ENCODE measurements around the gene LRRC3C. TPM values are rescaled to one million over a fixed set of nuclear protein-coding genes. Genes with fewer than 3 reads are reported as not detected.

LRRC3C gene
- total and polyA plus RNA-seq, 10 donors = 0.08 TPM; not detected in 9

- intact Hi-C loops (cut with DNase I; ENCODE audit: low total_unique reads) = no loop called here
- 29 to 40% (median 39%) methylated on average over 17 of the region's 17 CpGs for WGBS, 5 donors
These were observed 661 bp downstream of the LRRC3C start for GRCh38 chr17:39927929-39928857.

GRCh38 chr17:39928858-39929645 lies 1.5 kb downstream of the LRRC3C start:
- intact Hi-C loops (cut with DNase I; ENCODE audit: low total_unique reads) = no loop called here
- WGBS, 5 donors = 42 to 66% (median 56%) methylated on average over 8 of the region's 8 CpGs

More at GRCh38 chr17:39927929-39928857, 661 bp downstream of the LRRC3C start:
- TF ChIP-seq POLR2AphosphoS5 (IDR thresholded peaks at IDR 0.05) = peak in 1 of 3 donors; percentile 35
- TF ChIP-seq POLR2A (IDR thresholded peaks at IDR 0.05) = no peak
- TF ChIP-seq CTCF (IDR thresholded peaks at IDR 0.05 in 8 of 11, conservative IDR thresholded peaks at IDR 0.05 in 3 of 11) = peak in 1 of 11 experiments; percentile 3
- peak; percentile 87 for DNase-seq
- no peaks in the 10 kb centered on the region for H3K27me3 ChIP-seq (replicated peaks in 1 of 7)
- peak overlapping the region; percentile 66 to 97 (median 86) for H3K4me3 ChIP-seq
- H3K36me3 ChIP-seq = peaks cover 0 to 13% (median 10%) of the 10 kb centered on the region in 6 donors
- H3K4me1 ChIP-seq = peaks cover 32 to 66% (median 58%) of the 10 kb centered on the region in 6 donors
- H3K27ac ChIP-seq = peak overlapping the region; percentile 81 to 93 (median 86)
- no peaks in the 10 kb centered on the region for H3K9me3 ChIP-seq

GRCh38 chr17:39929646-39930407 lies 2.3 kb downstream of the LRRC3C start:
- H3K27me3 ChIP-seq (replicated peaks in 1 of 7) = no peaks in the 10 kb centered on the region
- H3K27ac ChIP-seq = peak overlapping the region in 7 of 8 donors; percentile 81 to 93 (median 86)
- intact Hi-C loops (cut with DNase I; ENCODE audit: low total_unique reads) = no loop called here
- no peak overlapping the region for H3K4me3 ChIP-seq
- H3K4me1 ChIP-seq = peaks cover 28 to 54% (median 44%) of the 10 kb centered on the region in 6 donors
- H3K9me3 ChIP-seq = no peaks in the 10 kb centered on the region
- WGBS, 5 donors = 82 to 85% (median 84%) methylated on average over 5 of the region's 5 CpGs
- no peaks in the 10 kb centered on the region for H3K36me3 ChIP-seq
- TF ChIP-seq CTCF (IDR thresholded peaks at IDR 0.05 in 8 of 11, conservative IDR thresholded peaks at IDR 0.05 in 3 of 11) (no peak), POLR2AphosphoS5 (IDR thresholded peaks at IDR 0.05) (no peak), POLR2A (IDR thresholded peaks at IDR 0.05) (no peak)
- DNase-seq = no peak

More at GRCh38 chr17:39928858-39929645, 1.5 kb downstream of the LRRC3C start:
- H3K4me1 ChIP-seq = peaks cover 32 to 60% (median 50%) of the 10 kb centered on the region in 6 donors
- DNase-seq = no peak
- TF ChIP-seq POLR2AphosphoS5 (IDR thresholded peaks at IDR 0.05) = no peak
- TF ChIP-seq CTCF (IDR thresholded peaks at IDR 0.05 in 8 of 11, conservative IDR thresholded peaks at IDR 0.05 in 3 of 11) = no peak
- TF ChIP-seq POLR2A (IDR thresholded peaks at IDR 0.05) = no peak
- H3K36me3 ChIP-seq = peaks cover 0 to 5% (median under 1%) of the 10 kb centered on the region in 6 donors
- H3K9me3 ChIP-seq = no peaks in the 10 kb centered on the region
- peak overlapping the region in 5 of 8 donors; percentile 74 to 97 (median 95) for H3K4me3 ChIP-seq
- no peaks in the 10 kb centered on the region for H3K27me3 ChIP-seq (replicated peaks in 1 of 7)
- peak overlapping the region; percentile 68 to 93 (median 86) for H3K27ac ChIP-seq
